RCC 7860 (cell line): ENCODE results near the gene ABCC4.
"Not testable (repeated sequence)": the region's sequence is repeated elsewhere in the genome, so short reads cannot be mapped to it uniquely, and the experiment has no call there.

Experiments used
- DNase-seq: peaks from one replicate; pipeline ENCODE4 v3.0.0-alpha.2; 2015; ENCODE audit warnings: low spot score
- FAIRE-seq: peaks from 2 replicates; lab custom pipeline; 2012; peaks lifted over from hg19 to GRCh38; lab: Jason Lieb, UNC

Gene ABCC4

GRCh38 chr13:95204231-95204765 lies 97.0 kb downstream of the ABCC4 start:
- FAIRE-seq (no peak), DNase-seq (no peak)

DNA sequence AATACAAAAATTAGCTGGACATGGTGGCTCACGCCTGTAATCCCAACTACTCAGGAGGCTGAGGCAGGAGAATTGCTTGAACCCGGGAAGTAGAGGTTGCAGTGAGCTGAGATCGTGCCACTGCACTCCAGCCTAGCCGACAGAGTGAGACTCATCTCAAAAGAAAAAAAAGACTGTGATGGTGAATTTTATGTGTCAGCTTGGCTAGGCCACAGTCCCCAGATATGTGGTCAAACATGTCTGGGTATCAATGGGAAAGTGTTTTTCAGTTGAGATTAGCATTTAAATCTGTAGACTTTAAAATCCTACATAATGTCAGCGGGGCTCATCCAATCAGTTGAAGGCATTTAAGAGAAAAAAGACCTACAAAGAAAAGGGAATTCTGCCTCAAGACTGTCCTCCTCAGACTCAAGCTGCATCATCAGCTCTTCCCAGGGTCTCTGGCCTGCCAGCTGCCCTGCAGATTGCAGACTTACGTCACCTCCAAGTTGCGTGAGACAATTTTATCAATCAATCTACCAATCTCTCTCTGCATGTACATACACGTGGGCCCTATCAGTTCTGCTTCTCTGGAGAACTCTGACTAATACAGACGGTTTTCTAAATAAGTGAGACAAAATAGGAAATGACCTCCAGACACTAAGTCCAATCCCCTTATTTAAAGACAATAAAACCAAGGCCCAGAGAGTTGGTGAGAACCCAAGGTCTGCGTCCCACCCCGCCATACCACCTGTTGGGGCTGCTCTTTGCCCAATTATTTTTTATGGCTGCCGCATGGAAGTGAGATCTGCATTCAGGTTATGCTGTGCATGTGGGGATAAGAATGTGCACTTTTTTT lies 99.2 kb downstream of the ABCC4 start:
- DNase-seq: no peak
- FAIRE-seq: no peak

GRCh38 chr13:95200386-95200957 lies 100.8 kb downstream of the ABCC4 start:
- not testable (repeated sequence) for FAIRE-seq, DNase-seq

GRCh38 chr13:95199896-95200295 lies 101.4 kb downstream of the ABCC4 start:
- FAIRE-seq (no peak), DNase-seq (peak; percentile 19)

DNA sequence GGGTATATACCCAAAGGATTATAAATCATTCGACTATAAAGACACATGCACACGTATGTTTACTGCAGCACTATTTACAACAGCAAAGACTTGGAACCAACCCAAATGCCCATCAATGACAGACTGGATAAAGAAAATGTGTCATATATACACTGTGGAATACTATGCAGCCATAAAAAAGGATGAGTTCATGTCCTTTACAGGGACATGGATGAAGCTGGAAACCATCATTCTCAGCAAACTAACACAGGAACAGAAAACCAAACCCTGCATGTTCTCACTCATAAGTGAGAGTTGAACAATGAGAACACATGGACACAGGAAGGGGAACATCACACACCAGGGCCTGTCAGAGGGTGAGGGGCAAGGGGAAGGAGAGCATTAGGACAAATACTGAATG lies 102.6 kb downstream of the ABCC4 start:
- not testable (repeated sequence) for FAIRE-seq, DNase-seq

- no peak for FAIRE-seq
- DNase-seq: no peak
These were observed 103.7 kb downstream of the ABCC4 start for GRCh38 chr13:95197548-95197947.

- DNase-seq (no peak), FAIRE-seq (no peak)
These were observed 106.1 kb downstream of the ABCC4 start for GRCh38 chr13:95195146-95195545.

GRCh38 chr13:95193509-95194230 lies 107.6 kb downstream of the ABCC4 start:
- no peak for DNase-seq

DNA sequence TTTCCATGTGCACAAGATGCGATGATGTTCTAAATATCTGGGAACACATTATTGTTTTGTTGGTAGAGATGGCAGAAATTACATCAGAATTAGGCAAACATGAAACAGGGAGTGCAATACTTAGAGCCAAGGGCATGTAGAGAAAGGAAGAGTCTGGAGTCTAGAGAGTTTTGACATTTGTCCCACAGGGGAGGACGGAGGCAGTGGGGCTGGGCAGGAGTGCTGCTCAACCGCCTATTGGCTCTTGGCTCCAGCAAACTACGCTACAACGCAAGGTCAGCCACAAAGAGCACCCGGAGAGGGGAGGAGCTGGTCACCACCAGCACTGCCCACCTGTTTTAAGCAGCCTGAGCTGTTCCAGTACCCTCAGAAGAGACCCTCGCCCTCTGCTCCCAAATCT lies 108.3 kb downstream of the ABCC4 start:
- no peak for FAIRE-seq
- no peak for DNase-seq

More at GRCh38 chr13:95193509-95194230, 107.6 kb downstream of the ABCC4 start:
- FAIRE-seq: no peak

DNA sequence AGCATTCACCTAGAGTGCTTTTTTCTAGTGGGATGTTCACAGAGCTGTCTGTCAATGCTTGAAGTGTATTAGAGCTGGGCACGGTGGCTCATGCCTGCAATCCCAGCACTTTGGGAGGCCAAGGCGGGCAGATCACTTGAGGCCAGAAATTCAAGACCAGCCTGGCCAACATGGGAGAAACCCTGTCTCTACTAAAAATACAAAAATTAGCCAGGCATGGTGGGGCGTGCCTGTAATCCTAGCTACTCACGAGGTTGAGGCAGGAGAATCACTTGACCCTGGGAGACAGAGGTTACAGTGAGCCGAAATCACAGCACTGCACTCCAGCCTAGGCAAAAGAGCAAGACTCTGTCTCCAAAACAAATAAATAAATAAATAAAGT lies 108.7 kb downstream of the ABCC4 start:
- not testable (repeated sequence) for FAIRE-seq, DNase-seq

DNA sequence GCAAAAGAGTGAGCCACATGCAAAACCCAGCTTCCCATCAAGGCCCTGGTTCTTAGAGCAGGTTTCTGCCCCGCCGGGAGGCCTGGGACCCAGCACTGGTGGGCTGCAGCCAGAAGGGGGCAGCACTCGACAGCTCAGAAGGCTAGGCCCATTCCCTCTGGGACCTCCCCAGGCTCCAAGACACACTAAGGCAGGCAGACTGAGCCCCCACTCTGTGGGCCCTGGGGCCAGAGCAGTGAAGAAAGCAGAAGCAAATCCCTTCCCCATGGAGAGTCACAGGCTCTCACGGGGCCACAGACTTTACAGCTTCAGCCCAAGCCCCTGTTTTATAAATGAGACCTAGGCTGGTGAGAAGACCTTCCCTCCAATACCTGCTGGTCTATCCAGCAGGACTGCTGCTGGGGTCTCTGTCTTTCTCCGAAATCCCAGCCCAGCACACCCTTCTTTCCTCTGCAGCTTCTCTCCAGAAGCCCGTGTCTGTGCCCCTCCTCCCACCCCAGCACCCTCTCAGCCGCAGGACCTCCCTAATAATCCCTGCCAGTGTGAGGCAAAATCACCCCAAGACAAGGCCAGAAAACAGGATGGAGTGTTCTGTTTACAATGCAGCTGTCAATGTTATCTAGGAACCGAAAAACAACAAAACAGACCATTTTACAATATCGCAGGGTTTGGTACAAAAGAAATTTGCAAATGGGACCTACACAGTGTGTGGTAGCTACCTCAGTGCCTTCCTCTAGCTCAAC lies 109.3 kb downstream of the ABCC4 start:
- peak; percentile 37 for DNase-seq
- FAIRE-seq: no peak

DNA sequence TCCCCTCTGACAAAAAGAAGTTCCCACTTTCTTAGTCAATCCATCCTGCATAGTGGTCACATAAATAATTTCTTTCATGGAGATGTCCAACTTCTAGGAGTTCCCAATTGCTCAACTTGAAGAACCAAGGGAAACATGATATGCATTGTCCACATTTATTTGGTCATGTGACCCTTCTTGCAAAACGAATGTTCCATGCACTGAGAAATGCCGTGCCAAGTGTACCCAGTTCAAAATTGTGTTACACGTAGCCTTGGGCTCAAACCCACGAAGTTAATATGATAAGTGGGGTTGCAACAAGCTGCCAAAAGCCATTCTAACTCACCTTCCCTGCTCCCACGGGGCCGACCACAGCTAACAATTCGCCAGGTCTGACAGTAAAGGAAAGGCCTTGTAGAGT lies 113.1 kb downstream of the ABCC4 start:
- DNase-seq (no peak), FAIRE-seq (no peak)

DNA sequence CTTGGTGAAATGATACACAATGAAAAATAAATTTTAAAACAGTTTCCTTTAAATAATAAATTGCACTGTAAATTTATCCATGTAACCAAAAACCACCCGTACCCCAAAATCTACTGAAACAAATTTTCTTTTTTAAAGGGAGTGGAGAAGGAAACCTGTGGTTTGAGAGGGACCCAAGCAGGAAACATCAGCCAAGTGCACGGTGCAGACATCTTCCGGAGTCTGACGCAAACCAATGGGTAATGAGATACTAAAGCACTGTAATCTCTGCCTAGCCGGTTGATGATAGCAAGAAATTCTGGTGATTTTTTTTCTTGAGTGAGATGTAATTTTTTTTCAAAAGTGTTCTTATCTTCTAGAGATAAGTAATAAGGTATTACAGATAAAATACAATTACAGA lies 115.4 kb downstream of the ABCC4 start:
- FAIRE-seq: no peak
- no peak for DNase-seq

DNA sequence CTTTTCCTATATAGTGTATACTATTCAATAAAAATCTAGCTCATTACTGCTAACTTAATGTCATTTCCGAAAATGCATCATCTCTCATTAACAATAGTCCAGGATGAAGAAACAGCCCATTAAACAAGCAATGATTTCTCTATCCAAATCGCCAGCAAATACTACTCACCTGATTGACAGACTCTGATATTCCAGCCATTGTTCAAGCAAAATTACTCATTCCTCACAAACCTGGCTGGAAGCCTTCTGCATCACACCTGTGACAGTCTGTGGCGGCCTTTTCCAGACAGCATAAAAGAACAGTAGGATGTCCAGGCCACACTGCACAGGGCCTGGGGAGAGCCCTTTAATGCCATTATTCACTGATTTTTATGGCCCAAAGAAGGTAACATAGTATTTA lies 115.9 kb downstream of the ABCC4 start:
- FAIRE-seq (no peak), DNase-seq (no peak)

GRCh38 chr13:95184317-95184716 lies 116.9 kb downstream of the ABCC4 start:
- FAIRE-seq: no peak

DNA sequence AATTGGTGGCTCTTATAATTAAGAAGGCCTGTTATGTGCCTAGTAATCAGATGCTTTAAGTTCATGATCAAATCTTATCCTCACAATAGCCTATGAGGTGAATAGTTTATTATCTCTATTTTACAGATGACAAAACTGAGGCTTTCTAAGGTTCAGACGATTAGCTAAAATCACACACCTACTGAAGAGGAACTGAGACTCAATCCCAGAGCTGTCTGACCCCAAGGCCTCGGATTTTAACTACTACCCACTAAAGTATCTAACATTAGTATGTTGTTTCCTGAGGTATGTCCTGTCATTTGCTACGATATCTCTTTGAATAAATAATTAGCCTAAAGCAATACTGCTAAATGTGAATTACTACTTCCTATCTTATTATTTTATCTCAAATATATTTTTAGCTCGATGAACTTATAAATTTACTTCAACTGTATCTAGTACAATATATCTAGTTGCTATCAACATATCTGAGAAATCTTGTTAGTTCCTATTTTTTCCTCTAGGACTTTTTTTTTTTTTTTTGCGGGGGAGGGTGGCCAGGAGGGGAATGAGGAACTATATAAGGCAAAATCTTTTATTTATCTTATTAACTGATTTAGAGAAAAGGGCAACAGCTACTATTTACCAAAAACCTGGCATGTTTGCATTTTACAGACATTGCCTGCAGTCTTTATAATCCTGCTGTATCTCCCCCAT lies 118.5 kb downstream of the ABCC4 start:
- no peak for DNase-seq
- no peak for FAIRE-seq

More at GRCh38 chr13:95184317-95184716, 116.9 kb downstream of the ABCC4 start:
- no peak for DNase-seq

GRCh38 chr13:95181586-95181985 lies 119.7 kb downstream of the ABCC4 start:
- DNase-seq (no peak), FAIRE-seq (no peak)

DNA sequence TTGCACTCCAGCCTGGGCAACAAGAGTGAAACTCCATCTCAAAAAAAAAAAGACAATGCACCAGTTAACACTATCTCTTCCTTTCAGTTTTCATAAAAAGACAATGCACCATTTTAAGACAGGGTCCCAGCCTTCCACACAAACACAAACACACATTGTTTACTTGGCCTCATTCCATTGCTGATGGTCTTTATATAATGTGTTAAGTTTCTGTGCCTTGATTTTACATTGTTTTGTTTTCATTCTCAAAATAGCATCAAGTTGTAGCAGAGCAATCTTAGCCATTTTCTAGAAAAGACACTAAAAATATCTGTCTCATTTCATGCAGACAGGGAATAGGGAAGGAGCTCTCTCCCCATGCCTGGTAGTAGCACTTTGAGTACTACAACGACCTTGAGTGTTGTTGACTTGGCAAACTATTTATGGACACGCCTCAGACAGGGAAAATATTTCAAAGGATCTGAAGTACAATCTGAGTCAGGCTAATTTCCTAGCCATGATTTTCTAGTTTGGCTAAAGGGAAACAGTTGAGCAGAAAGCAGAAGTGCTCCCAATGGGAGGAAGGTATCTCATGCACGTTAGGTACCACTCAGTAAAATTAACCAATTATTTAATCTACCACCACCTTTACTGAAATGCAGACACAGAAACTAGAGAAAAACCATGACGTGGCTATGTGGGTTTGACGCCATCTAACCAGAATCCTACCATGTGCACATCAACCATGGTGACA lies 120.6 kb downstream of the ABCC4 start:
- FAIRE-seq: no peak
- DNase-seq: no peak

DNA sequence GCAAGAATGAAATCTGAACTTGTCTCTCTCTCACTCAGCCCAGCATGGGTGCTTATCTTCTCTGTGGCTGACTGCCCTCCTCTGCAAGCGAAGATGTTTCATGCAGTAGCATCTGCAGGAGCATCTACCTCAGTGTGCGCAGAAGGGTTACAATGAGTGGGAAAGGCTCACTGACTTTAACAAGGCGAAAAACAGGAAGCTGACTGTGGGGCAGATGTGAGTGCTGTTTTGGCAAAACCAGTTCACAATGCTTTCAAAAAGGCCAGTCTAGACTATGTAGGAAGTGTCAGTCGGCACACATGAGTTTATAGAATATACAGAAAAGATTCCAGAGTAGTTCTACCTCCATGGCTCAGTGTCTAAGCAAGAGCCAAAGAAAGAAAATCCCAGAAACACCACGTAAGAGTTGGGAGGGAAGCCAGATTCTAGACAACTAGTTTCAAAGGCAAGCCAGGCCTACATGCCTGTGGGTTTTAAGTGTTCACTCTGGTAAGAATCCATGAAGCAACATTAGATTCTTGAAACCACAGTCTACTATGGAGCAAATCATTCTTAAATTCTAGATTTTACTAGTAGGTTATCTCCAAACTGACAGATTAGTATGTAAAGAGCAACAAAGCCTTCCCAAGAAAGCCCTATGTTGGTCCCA lies 124.5 kb downstream of the ABCC4 start:
- DNase-seq: no peak
- FAIRE-seq: no peak
